ENCODE results near the gene KRTAP5-3.

The KRTAP5-3 gene

GRCh38 chr11:1562469-1563148 lies 45.7 kb downstream of the KRTAP5-3 start:
- H3K27ac Mint-ChIP-seq, result no peak overlapping the region
- no peaks in the 10 kb centered on the region for H3K27me3 Mint-ChIP-seq
- H3K4me1 Mint-ChIP-seq, result no peaks in the 10 kb centered on the region
- H3K4me3 Mint-ChIP-seq, result no peak overlapping the region
- DNase-seq (no peak), ATAC-seq (no peak)
- no peaks in the 10 kb centered on the region for H3K36me3 Mint-ChIP-seq (ENCODE audit: low read depth)
- no peaks in the 10 kb centered on the region for H3K9me3 Mint-ChIP-seq

- no peak overlapping the region for H3K27ac Mint-ChIP-seq
- no peaks in the 10 kb centered on the region for H3K4me1 Mint-ChIP-seq
- no peak overlapping the region for H3K4me3 Mint-ChIP-seq
- H3K9me3 Mint-ChIP-seq, result no peaks in the 10 kb centered on the region
- ATAC-seq (no peak), DNase-seq (no peak)
- no peaks in the 10 kb centered on the region for H3K36me3 Mint-ChIP-seq (ENCODE audit: low read depth)
- H3K27me3 Mint-ChIP-seq, result no peaks in the 10 kb centered on the region
These were observed 46.3 kb downstream of the KRTAP5-3 start for GRCh38 chr11:1561955-1562354.

- no peaks in the 10 kb centered on the region for H3K9me3 Mint-ChIP-seq
- no peaks in the 10 kb centered on the region for H3K27me3 Mint-ChIP-seq
- H3K4me3 Mint-ChIP-seq, result no peak overlapping the region
- ATAC-seq, result no peak
- no peak for DNase-seq
- no peak overlapping the region for H3K27ac Mint-ChIP-seq
- H3K4me1 Mint-ChIP-seq, result no peaks in the 10 kb centered on the region
- H3K36me3 Mint-ChIP-seq (ENCODE audit: low read depth), result no peaks in the 10 kb centered on the region
These were observed 47.0 kb downstream of the KRTAP5-3 start for GRCh38 chr11:1561266-1561665.

- Mint-ChIP-seq H3K27me3 (no peaks in the 10 kb centered on the region), H3K4me1 (no peaks in the 10 kb centered on the region), H3K36me3 (ENCODE audit: low read depth) (no peaks in the 10 kb centered on the region), H3K4me3 (no peak overlapping the region), H3K9me3 (no peaks in the 10 kb centered on the region), H3K27ac (no peak overlapping the region)
- no peak for ATAC-seq
- no peak for DNase-seq
These were observed 47.5 kb downstream of the KRTAP5-3 start for GRCh38 chr11:1560649-1561251.

- no peak overlapping the region for H3K4me3 Mint-ChIP-seq
- no peak overlapping the region for H3K27ac Mint-ChIP-seq
- no peaks in the 10 kb centered on the region for H3K4me1 Mint-ChIP-seq
- DNase-seq (no peak), ATAC-seq (no peak)
- no peaks in the 10 kb centered on the region for H3K27me3 Mint-ChIP-seq
- H3K9me3 Mint-ChIP-seq, result no peaks in the 10 kb centered on the region
- H3K36me3 Mint-ChIP-seq (ENCODE audit: low read depth), result no peaks in the 10 kb centered on the region
These were observed 48.1 kb downstream of the KRTAP5-3 start for GRCh38 chr11:1560002-1560648.

GRCh38 chr11:1559111-1559951 lies 48.9 kb downstream of the KRTAP5-3 start:
- H3K36me3 Mint-ChIP-seq (ENCODE audit: low read depth), result no peaks in the 10 kb centered on the region
- H3K4me1 Mint-ChIP-seq, result no peaks in the 10 kb centered on the region
- H3K27me3 Mint-ChIP-seq, result peaks cover 2% of the 10 kb centered on the region
- H3K9me3 Mint-ChIP-seq, result no peaks in the 10 kb centered on the region
- no peak overlapping the region for H3K4me3 Mint-ChIP-seq
- ATAC-seq (no peak), DNase-seq (no peak)
- H3K27ac Mint-ChIP-seq, result no peak overlapping the region

- Mint-ChIP-seq H3K9me3 (no peaks in the 10 kb centered on the region), H3K36me3 (ENCODE audit: low read depth) (no peaks in the 10 kb centered on the region), H3K27me3 (peaks cover 2% of the 10 kb centered on the region), H3K27ac (no peak overlapping the region), H3K4me1 (no peaks in the 10 kb centered on the region), H3K4me3 (no peak overlapping the region)
- ATAC-seq (no peak), DNase-seq (no peak)
These were observed 49.5 kb downstream of the KRTAP5-3 start for GRCh38 chr11:1558775-1559110.

- no peak for DNase-seq
- H3K4me1 Mint-ChIP-seq, result no peaks in the 10 kb centered on the region
- H3K9me3 Mint-ChIP-seq, result no peaks in the 10 kb centered on the region
- ATAC-seq, result no peak
- no peak overlapping the region for H3K27ac Mint-ChIP-seq
- H3K27me3 Mint-ChIP-seq, result peaks cover 2% of the 10 kb centered on the region
- H3K4me3 Mint-ChIP-seq, result no peak overlapping the region
- no peaks in the 10 kb centered on the region for H3K36me3 Mint-ChIP-seq (ENCODE audit: low read depth)
These were observed 50.1 kb downstream of the KRTAP5-3 start for GRCh38 chr11:1557904-1558774.

Measured in activated naive CD8-positive, alpha-beta T cell treated with anti-CD3 and anti-CD28 coated beads, Interleukin-2, amount 50 U/mL, for 24 hours (primary cell).